HG02970 (cell line): Measurements from ENCODE around the gene ARID5B.

ENCODE experiments used
- ATAC-seq: cut with Tn5 transposase; IDR thresholded peaks from one replicate; pipeline ENCODE4 v1.9.1; 2021; ENCODE audit warnings: mild to moderate bottlenecking, moderate library complexity, moderate number of reproducible peaks; ENCODE audit not compliant: unreplicated experiment, low FRiP score

The ARID5B gene

DNA sequence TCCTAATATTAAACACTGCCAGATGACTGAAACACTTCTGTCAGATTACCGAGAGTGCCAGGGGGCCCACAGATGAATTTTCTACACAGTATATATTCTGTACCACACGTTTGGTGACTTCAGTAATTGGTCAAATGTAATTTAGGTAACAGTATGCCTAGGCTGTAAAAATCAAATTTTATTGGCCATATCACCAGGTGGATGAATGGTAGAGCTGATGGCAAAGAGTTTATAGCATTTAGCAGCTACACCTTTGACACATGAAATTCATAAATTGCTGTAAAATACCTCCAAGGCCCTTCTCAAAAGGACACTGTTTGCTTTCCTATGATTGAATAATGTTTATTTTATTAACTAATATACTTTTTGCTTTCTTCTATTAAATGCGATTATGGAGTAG is 101.3 kb downstream of the ARID5B start:
- ATAC-seq: no peak

DNA sequence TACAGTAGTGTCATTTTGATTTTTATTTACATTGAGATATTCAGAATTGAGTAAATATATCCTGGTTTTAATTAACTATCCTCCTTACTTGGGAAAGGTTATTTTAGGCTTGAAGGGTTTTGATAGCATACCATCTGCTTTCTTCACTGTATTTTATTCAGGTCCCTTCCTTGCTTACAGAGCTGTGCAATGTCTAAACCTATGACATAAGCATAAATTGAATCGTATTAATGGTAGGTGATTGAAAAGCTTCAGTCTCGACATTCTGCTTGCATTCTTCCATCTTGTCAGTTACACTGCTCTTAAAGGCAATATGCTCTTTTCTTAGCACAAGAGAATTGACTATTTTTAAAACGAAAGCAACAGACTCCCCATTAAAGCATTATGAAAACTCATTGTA is 102.5 kb downstream of the ARID5B start:
- no peak for ATAC-seq

DNA sequence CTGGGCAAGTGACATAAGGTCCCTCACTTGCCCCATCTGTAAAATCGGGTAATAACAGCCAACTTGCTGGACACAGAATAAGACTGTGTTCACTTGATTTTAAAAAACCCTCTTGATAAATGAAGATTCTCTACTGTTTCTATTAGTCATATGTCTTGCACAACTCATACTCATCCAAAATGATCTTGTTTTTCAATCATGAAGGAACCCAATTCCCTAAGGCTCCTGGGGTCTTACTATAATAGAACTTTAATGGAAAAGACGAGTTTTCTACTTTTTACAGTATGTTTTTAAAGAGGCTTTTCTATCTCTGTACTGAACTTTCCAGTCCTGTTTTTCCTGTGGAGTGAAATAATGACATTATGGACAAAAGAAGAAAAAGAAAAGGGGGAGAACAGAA is 103.8 kb downstream of the ARID5B start:
- no peak for ATAC-seq

DNA sequence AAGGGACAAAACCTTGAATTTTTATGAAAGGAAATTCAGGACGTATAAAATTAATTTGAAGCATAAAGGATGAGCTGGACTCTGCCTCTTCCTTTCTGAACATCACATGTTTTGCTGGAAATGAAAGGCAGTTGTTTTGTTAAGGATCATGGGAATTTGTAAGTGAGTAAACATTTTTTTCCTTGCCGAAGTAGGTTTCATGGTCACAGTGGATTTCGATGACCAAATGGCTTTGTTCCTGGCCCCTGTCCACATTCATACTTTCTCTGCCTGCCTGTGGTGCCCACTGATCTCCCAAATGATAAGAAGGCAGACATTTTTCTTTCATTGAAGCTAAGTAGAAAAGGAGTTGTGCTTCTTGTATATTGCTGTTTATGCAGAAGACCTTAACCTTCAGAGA is 104.2 kb downstream of the ARID5B start:
- no peak for ATAC-seq

DNA sequence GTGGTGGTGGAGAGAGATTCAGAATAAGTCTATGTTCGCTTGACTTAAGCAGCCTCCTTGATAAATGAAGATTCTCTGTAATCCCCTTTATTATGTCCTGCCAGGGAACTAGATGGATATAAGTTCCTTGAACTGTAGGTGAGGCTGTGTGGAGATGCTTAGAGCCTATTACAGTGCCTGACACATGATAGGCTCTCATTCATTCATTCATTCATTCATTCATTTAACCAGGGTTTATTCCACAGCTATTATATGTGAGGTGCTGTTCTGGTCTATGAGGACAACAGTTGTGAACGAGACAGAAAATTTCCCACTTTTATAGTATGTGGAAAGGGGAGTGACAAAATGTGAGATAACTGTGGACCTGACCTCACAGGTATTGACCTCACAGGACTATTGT is 105.6 kb downstream of the ARID5B start:
- ATAC-seq: no peak

DNA sequence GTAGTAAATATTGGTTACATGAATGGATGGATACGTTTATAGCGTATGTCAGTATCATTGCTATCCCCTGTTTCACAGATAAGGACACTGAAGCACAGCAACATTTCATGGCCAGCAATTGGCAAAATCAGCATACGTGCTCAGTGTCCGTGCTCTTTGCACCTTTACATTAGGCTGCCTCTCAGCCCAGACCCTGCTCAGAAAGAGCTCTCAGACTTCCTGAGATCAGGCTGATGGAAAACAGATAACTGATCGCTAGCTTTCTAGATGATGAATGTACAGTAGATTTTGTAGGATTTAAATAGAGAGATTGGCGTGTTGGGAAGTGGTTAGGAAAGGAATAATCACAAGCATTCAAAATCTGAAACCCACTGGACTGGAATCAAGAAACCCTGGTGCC is 106.7 kb downstream of the ARID5B start:
- no peak for ATAC-seq

DNA sequence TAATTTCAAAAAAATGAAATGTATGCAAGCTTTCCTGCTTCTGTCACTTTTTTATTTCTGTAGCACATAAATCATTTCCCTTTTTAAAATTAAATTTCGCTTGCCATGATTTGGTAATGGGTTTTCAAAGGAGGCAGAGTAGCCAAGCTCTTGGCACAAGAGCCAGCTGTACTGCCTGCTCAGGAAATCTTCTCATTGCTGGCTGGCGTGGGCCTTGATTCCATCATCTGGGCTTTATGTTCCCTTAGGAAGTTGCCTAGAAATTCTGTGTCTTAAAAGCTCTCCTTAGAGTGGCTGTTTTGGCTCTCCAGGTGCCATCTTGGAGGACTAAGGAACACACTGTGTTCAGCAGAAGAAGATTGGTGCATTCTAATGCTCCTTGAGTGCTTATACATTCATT is 107.4 kb downstream of the ARID5B start:
- ATAC-seq: no peak

DNA sequence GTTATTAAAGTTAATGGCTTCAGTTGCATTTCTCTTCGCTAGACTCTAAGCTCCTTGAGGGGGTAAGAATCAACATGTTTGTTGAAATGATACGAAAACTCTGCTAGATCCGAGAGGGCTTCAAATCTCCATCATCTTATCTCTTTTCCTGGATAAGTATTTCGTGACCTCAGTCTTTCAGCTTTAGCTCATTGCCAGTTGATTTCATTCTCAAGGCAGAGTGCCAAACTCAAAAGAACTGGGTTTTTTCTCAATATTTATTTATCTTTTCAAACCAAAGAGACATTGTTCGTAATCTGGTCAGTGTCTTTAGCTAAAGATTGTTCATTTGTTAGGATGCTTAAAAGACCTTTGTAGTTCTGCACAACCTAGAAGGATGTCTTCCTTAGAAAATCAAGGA is 108.9 kb downstream of the ARID5B start:
- ATAC-seq: no peak

DNA sequence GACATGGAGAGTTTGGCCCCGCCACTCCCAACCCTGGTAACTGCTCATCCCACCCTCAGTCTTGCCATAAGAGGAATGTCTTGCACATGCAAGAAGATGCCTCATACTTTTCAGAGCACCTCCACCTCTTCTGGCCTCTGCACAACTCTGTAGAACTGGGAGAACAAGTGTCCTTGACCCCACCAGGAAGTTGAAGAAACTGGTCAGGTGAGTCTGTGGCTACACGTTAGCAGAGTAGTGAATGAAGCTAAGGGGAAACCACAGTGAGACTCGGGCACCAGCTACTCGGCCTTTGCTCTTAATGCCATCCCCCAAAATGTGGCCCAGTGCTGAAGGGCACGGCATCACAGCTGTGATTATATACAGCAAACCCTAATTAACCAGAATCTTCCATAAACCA is 110.1 kb downstream of the ARID5B start:
- no peak for ATAC-seq

DNA sequence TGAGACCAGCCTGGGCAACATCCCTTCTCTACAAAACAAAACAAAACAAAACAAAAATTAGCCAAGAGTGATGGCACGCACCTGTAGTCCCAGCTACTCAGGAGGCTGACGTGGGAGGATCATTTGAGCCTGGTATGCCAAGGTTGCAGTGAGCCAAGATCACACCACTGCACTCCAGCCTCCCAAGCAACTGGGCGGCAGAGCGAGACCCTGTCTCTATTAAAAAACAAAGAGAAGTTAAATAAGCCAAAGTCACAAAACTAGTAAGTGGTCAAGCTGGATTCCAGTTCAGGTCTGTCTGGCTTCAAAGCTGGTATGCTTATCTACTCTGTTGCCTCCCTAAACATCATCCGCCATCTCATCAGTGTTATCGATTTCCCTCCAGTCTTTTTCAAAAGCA is 110.8 kb downstream of the ARID5B start:
- ATAC-seq: no peak

DNA sequence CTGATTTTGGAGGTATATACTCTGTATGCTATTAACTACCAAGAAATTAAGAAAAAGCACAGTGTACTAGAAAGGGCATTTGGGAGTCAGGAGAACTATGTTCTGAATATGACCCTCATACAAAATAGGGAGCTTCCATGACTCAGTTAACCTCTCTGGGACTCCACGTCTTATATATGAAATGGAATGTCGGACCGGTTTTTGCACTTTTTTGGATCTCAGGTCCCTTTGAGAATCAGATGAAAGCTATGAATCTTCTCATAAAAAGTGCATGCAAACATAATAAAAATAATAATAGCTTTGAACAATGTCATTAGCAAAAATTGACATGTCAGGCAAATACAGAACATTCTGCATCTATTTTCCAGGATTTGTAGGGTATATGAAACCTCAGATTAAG is 113.0 kb downstream of the ARID5B start:
- ATAC-seq: no peak

DNA sequence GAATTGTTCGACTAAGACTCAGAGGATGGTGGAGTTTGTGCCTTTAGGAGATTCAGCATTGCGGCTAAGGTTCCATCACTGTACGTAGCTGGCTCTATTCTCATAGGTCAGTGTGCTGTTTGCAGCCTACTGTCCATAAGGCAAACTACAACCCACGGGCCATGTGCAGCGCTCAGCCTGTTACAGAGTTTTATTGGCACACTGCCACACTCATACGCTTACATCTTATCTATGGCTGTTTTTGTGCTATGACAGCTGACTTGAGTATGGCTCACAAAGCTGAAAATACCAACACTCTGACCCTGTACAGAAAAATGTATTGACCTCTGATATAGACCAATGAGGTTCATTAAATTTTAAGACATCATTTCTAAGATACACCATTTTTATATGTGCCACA is 114.5 kb downstream of the ARID5B start:
- no peak for ATAC-seq

DNA sequence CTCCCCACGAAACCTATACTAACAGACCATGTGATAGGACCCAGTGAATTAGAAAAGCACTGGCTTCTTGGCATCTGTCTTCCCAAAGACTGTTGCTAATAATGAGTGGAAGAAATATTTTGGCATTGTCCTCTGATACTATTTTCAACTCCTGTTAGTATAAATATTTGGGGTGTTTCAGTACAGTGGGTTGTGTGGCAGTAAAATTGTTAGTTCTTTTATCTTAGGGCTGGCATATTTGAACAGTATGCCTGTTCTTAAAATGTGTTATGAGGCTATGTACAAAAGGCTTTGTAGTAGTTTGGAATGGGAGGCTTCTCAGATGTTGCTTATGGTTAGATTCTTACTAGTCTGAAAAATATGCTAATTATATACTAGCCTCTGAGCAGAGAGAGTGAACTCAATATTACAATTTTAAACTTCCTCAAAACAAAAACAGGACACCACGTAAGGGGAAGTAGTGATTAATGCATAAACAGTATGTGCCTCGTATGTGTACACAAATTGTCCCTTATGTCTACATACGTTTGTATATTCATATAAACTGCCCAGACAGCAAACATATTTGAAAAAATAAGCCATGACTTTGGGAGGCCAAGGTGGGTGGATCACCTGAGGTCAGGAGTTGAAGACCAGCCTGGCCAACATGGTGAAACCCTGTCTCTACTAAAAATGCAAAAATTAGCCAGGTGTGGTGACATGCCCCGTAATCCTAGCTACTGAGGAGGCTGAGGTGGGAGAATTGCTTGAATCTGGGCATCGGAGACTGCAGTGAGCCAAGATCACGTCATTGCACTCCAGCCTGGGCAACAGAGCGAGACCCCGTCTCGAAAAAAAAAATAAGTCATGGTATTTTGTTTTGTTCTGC is 115.4 kb downstream of the ARID5B start:
- ATAC-seq: no peak

DNA sequence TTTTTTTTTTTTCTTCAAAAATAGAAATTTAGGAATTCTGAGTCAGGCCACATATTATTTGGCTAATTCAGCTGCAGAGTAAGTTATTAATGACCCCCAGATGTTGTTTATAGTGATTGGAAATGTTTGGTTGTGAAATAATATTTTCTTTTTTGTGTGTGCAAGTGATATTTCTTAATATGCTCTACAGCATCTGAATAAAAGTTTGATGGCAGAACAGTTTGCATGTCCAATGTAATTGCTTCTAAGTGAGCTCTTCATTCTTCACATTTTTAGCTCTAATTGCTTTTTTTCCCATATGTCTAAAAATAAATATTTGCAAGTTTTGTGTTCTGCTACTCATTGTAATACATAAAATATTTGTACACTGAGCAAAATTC is 116.0 kb downstream of the ARID5B start:
- ATAC-seq: no peak

DNA sequence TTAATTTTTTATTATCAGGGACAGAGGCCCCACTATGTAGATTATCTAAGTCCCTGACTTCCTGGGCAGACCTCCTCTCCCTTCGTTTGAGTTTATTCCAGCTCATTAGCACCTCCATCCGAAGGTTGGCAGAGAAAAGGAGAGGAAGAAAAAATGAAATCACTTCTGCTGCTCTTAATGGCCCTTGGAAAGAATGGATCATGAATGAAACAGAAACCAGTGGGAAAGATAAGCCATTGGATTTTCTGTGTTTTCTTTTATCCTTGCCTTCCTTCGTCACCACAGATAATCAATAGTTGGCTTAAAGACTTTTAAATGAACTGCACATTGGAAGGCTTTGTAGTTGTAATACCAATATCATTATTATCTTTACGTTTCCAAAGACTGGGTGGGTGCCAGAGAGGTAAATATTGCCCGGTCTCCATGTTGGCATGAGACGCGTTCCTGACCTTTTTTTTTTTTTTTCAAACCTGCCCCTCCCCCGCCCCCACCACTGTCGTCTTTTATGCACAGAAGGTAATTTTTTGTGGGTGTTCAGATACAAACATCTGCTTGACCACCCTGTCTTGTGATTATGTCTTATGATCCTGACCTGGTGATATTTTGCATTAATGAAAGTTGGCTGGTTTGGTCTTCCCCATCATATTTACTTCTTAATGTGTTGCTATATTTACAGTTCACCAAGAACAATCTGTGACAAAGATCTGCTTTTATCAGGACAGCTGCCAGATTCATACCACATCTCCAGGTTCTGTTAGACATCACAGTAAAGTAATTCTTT is 116.8 kb downstream of the ARID5B start:
- no peak for ATAC-seq

DNA sequence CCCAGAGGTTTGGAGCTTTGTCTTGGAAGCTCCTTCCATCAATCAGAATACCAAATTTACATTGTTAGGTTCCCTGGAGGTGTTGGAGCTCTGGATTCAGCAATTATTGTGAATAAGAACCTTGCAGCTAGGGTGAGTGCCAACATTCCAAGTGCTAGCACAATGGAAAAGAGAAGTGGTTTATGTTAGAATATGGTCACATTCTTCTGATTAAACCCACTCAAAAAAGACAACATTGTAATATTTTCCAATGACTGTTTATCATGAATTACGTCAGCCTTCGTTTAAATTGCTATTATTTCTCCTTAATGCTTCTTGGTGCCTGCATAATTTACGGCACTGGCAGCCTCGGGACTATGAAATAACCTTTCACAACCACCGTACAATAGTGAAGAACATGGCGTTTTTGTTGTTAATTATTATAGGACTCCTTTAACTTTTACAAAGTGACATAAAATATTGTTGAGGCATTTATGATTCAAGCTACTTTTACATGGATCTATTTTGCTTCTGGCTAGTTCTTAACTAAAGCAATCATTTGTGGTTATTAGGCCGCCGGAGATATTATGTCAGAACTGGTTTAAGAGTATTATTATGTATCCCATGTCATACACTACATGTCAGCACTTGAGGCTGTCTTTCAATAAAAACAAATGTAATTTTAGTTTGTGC is 117.7 kb downstream of the ARID5B start:
- no peak for ATAC-seq

DNA sequence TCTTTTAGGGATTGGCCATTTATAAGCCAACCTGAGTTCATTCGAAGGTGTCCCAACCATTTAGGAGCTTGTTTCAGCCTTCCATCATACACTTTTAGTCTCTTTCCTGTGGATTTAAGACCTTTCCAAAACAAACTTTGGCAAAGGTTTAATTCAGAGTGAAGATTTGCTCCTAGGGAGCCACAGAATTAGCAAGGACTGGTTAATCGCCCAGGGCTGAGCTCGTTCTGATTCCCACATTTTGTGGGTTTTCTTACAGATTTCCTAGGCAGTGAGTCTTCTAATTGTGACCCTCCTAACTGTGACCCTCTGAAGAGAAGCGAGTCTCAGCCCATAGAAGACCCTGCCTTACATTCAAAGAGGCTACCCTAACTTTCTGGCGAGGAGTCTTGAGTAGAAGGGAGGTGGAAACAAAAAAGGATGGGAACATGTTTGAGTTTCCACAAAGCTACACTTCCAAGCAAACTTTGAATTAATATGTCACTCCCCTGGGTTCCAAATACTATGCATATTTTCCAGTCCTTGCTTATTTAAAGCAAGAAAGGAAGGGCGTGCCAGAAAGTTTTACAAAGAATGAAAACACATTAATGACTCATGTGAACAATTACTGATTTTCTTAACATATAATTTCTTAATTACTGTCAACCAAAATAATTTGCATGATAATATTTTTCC is 118.3 kb downstream of the ARID5B start:
- ATAC-seq: no peak

DNA sequence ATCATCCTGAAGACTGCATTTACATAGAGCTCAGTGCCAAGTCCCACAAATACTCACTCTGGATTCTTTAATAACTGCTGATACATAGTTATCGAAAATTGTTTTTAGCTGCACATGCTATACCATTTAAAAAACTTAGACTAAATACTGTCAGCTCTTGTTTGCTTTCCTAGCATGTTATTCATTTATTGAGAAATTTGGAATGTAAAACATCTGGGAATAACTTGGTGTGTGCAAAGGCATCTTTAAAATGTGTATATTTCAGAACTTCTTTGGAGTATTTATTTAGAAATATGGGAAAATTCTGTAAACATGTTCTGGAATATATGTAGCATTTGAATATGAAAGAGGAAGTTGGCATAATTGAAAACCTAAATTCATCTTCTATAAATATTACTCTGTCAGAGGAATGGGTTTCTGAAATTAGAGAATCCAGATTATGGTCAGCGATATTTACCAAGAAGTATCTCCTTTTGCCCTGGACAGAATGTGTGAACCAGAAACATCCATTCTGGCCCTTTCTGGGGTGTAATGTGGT is 119.7 kb downstream of the ARID5B start:
- ATAC-seq: no peak

DNA sequence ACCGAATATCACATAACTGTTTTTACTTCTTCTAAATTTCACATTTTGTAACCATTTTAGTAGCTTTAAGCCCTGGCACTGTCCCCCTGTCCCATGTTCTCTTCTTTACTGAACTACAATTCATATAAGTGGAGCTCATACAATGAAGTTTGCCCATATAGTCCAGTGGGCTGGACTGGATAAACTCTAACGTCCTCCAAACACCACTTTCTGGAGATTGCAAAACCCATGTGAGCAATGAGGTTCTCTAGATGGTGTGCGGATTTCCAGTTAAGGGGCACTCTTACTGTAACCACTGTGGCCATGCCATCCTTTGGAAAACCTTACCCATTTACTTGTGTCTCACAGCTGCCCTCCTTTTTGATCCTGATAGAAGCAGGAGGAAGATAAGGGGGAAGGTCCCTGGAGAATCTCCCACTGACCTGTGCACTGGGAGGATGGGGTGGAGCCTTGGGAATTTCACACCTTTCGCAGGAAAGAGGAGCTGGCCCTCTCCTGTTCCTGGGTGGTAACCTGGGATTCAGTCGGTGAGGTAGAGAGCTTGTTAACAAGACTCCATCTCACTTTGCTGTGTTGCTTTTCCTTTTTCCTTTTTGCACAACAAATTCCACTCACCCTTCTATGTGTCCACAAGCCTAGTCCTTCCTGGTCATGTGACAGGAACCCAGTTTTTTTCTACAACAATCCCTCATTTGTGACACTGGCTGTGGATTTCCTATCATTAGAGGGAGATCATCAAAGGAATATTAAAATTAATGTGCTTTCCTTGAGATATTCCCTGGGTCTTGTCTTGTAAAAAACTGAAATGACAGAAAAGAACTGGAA is 120.7 kb downstream of the ARID5B start:
- no peak for ATAC-seq

DNA sequence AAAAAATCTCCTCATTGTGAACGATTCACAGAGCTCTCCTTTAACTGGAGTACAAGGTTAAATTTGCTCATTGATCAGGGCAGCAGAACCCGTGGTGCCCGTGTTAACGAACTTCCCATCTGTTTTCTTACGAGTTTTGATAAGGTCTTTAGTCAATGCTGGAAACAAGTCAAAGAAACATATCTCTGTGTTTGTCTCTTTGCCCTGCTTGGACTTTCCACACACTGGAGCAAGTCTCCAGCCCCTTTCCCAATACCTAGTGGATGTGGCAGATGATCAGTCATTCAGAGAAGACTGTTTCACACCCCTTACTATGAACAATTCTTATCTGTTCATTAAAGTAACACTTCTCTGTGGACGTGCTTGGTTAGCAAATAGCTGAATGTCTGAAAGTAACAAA is 121.3 kb downstream of the ARID5B start:
- no peak for ATAC-seq
